A673 (cell line): ENCODE measurements around the gene IFI44L. TPM values are rescaled to one million over a fixed set of nuclear protein-coding genes. Genes with fewer than 3 reads are reported as not detected.

Experiments used
- BruUV-seq: library from RNA; stranded (reverse); fragments of 400-500 nt; replicated peaks from 2 replicates; lab custom pipeline; 2021; lab: Mats Ljungman, UMichigan
- CTCF ChIA-PET: fragments of 300-600 bp; sonication (Branson Sonifier 250); formaldehyde crosslinking; loops from one replicate; lab custom pipeline; 2022; ENCODE audit warnings: antibody characterized with exemption; lab: Charles Lee
- POLR2A ChIA-PET: fragments of 300-600 bp; sonication (Branson Sonifier 250); formaldehyde crosslinking; loops from one replicate; lab custom pipeline; 2022; ENCODE audit warnings: antibody characterized with exemption; ENCODE audit not compliant: low non-redundant PET; lab: Charles Lee
- DNase-seq: peaks from one replicate; pipeline ENCODE4 v3.0.0-alpha.2; 2015; ENCODE audit warnings: low spot score
- H3K27ac ChIP-seq: fragments of 200-600 bp; sonication (generic); 2 replicates; pipeline ENCODE4 v1.5.1; 2016; ENCODE audit warnings: mixed run types, low read depth, mild to moderate bottlenecking, mixed read lengths, antibody characterized with exemption, low read length; ENCODE audit not compliant: poor library complexity, severe bottlenecking
- H3K27me3 ChIP-seq: fragments of 200-600 bp; sonication (generic); replicated peaks from 2 replicates; pipeline ENCODE4 v1.6.1; 2017; ENCODE audit warnings: mixed run types, low read depth, mild to moderate bottlenecking, mixed read lengths, antibody characterized with exemption, low read length; ENCODE audit not compliant: insufficient read depth, poor library complexity
- H3K36me3 ChIP-seq: fragments of 200-600 bp; sonication (generic); 2 replicates; pipeline ENCODE4 v1.6.1; 2016; ENCODE audit warnings: mixed run types, mild to moderate bottlenecking, mixed read lengths, antibody characterized with exemption, low read length; ENCODE audit not compliant: insufficient read depth, poor library complexity, severe bottlenecking
- H3K4me1 ChIP-seq: fragments of 200-600 bp; sonication (generic); 2 replicates; pipeline ENCODE4 v1.6.1; 2017; ENCODE audit warnings: mixed run types, mild to moderate bottlenecking, mixed read lengths, antibody characterized with exemption, low read length; ENCODE audit not compliant: insufficient read depth, poor library complexity, severe bottlenecking
- H3K4me3 ChIP-seq: fragments of 200-600 bp; sonication (generic); 2 replicates; pipeline ENCODE4 v1.5.1; 2016; ENCODE audit warnings: low read depth, mixed run types, mild to moderate bottlenecking, mixed read lengths, low read length; ENCODE audit not compliant: poor library complexity, severe bottlenecking
- H3K9me3 ChIP-seq: fragments of 200-600 bp; sonication (generic); 2 replicates; pipeline ENCODE4 v1.6.1; 2016; ENCODE audit warnings: mixed run types, low read depth, mild to moderate bottlenecking, mixed read lengths, antibody characterized with exemption, low read length; ENCODE audit not compliant: poor library complexity, severe bottlenecking
- CTCF ChIP-seq: fragments of 300-800, 200-600 bp; sonication (generic); conservative IDR thresholded peaks from 2 replicates; pipeline ENCODE4 v1.5.1; 2017; ENCODE audit warnings: low read depth, mild to moderate bottlenecking, antibody characterized with exemption, low read length, moderate library complexity, mixed read lengths
- EZH2 ChIP-seq: fragments of 200-600 bp; sonication (generic); IDR thresholded peaks from 2 replicates; pipeline ENCODE4 v1.6.1; 2017; ENCODE audit warnings: borderline replicate concordance, low read depth, mild to moderate bottlenecking, mixed read lengths, antibody characterized with exemption, low read length; ENCODE audit not compliant: poor library complexity, severe bottlenecking
- intact Hi-C: fragments of 100-400 bp; cut with micrococcal nuclease; formaldehyde crosslinking; loops from one replicate; pipeline ENCODE4 v1.10.0; 2022; ENCODE audit not compliant: unreplicated experiment
- total RNA-seq: library from RNA; stranded (reverse); gene quantifications from 2 replicates; pipeline ENCODE4 v1.2.3, GENCODE V29; 2021

The IFI44L gene
- total RNA-seq, 1 experiment from 2014 or later: 7.5 TPM

GRCh38 chr1:78690516-78690915 lies 70.3 kb downstream of the IFI44L start:
- H3K4me1 ChIP-seq: no peaks in the 10 kb centered on the region
- no peak overlapping the region for H3K4me3 ChIP-seq
- ChIA-PET POLR2A (no interaction called here), CTCF (no interaction called here)
- no peaks in the 10 kb centered on the region for H3K9me3 ChIP-seq
- no peak for TF ChIP-seq EZH2
- no peak for TF ChIP-seq CTCF
- no peak overlapping the region for H3K27ac ChIP-seq
- no peaks in the 10 kb centered on the region for H3K36me3 ChIP-seq
- intact Hi-C loops: loop anchor here (2.0 kb wide), 1 partner anchor 140 kb away; no protein-coding TSS in a partner anchor
- no peaks in the 10 kb centered on the region for H3K27me3 ChIP-seq
- no TSS peak for BruUV-seq
- no peak for DNase-seq

GRCh38 chr1:78691995-78692747 lies 71.9 kb downstream of the IFI44L start:
- ChIA-PET CTCF (no interaction called here), POLR2A (no interaction called here)
- Histone ChIP-seq H3K36me3 (no peaks in the 10 kb centered on the region), H3K27me3 (no peaks in the 10 kb centered on the region), H3K4me3 (no peak overlapping the region), H3K9me3 (no peaks in the 10 kb centered on the region), H3K4me1 (no peaks in the 10 kb centered on the region), H3K27ac (no peak overlapping the region)
- intact Hi-C loops: loop anchor here (2.0 kb wide), 1 partner anchor 139 kb away; no protein-coding TSS in a partner anchor
- BruUV-seq: no TSS peak
- DNase-seq: no peak
- no peak for TF ChIP-seq CTCF
- TF ChIP-seq EZH2: no peak

Other genes starting within 250 kb of the IFI44L start
- gene PTGFR, start 129.5 kb upstream of the IFI44L start, total RNA-seq: 0.81 and 1.5 TPM in 2 replicates
- gene IFI44, start 29.4 kb downstream of the IFI44L start, total RNA-seq: 27.8 and 29.0 TPM in 2 replicates